ENCODE measurements around the gene PKP2. TPM values are rescaled to one million over a fixed set of nuclear protein-coding genes. Genes with fewer than 3 reads are reported as not detected.
A peak's percentile ranks its signal among the peaks of the same experiment; 100 is the strongest.

The PKP2 gene
- total and polyA plus RNA-seq, 9 of the 15 experiments (the other 6 are each of a cell fraction or from before 2014, with no cell fraction given), result 1.6 to 4.2 (median 2.8) TPM

GRCh38 chr12:32755654-32756475, 140.7 kb downstream of the PKP2 start, which contains the start of gene YARS2 (continued):
- TF ChIP-seq E2F6 (IDR thresholded peaks at IDR 0.05; ENCODE audit: borderline replicate concordance in 1 of 2, extremely low read depth in 1 of 2, insufficient read depth in 1 of 2, insufficient read length in 1 of 2, low read depth in 1 of 2, low read length in 1 of 2, poor library complexity in 1 of 2, severe bottlenecking in 1 of 2), result no peak
- TF ChIP-seq EP300 (IDR thresholded peaks at IDR 0.05; ENCODE audit: low read length), result no peak
- no peak for TF ChIP-seq POLR3G (IDR thresholded peaks at IDR 0.05; ENCODE audit: extremely low read depth, insufficient read length, insufficient replicate concordance)
- no peak for TF ChIP-seq NFIC (IDR thresholded peaks at IDR 0.05)
- TF ChIP-seq ZNF589 (CRISPR knock-in tag; IDR thresholded peaks at IDR 0.05; ENCODE audit: low read depth), result no peak
- no peak for TF ChIP-seq KAT7 (CRISPR knock-in tag; IDR thresholded peaks at IDR 0.05; ENCODE audit: borderline replicate concordance)
- peak; percentile 71; the same call in 1 of the 2 replicates for TF ChIP-seq ZNF76 (CRISPR knock-in tag; IDR thresholded peaks at IDR 0.05; ENCODE audit: borderline replicate concordance)
- TF ChIP-seq USF1 (CRISPR knock-in tag; IDR thresholded peaks at IDR 0.05), result no peak
- TF ChIP-seq ELK3 (CRISPR knock-in tag; IDR thresholded peaks at IDR 0.05), result no peak
- TF ChIP-seq ZNF77 (CRISPR knock-in tag; IDR thresholded peaks at IDR 0.05), result no peak
- peak; percentile 32; the same call in 1 of the 2 replicates for TF ChIP-seq CEBPB (tag; IDR thresholded peaks at IDR 0.05)
- TF ChIP-seq MAX (CRISPR knock-in tag; IDR thresholded peaks at IDR 0.05), result no peak
- no peak for TF ChIP-seq RERE (CRISPR knock-in tag; IDR thresholded peaks at IDR 0.05; ENCODE audit: borderline replicate concordance)
- no peak for TF ChIP-seq ATF1 (CRISPR knock-in tag; IDR thresholded peaks at IDR 0.05)
- TF ChIP-seq ATF1 (tag; IDR thresholded peaks at IDR 0.05), result peak; percentile 85
